ENCODE results near the gene CEP126. TPM values are rescaled to one million over a fixed set of nuclear protein-coding genes. Genes with fewer than 3 reads are reported as not detected.

The CEP126 gene
- total RNA-seq, 4 donors from 2014 or later, result 4.3 to 11.7 (median 9.6) TPM

GRCh38 chr11:101889767-101890166, 25.0 kb upstream of the CEP126 start:
- Histone ChIP-seq H3K9me3 (no peaks in the 10 kb centered on the region), H3K36me3 (no peaks in the 10 kb centered on the region), H3K4me1 (no peaks in the 10 kb centered on the region), H3K4me3 (no peak overlapping the region), H3K27ac (no peak overlapping the region), H3K27me3 (no peaks in the 10 kb centered on the region)
- no peak for ATAC-seq
- no peak for TF ChIP-seq POLR2A (IDR thresholded peaks at IDR 0.05)
- TF ChIP-seq POLR2AphosphoS5 (IDR thresholded peaks at IDR 0.05), result no peak
- no peak for TF ChIP-seq EP300 (IDR thresholded peaks at IDR 0.05)
- TF ChIP-seq CTCF (IDR thresholded peaks at IDR 0.05), result no peak
- WGBS, 2 donors (ENCODE audit: low coverage in 1 of 2), result 72 to 91% methylated on average over 4 of the region's 4 CpGs

- H3K4me1 ChIP-seq, result no peaks in the 10 kb centered on the region
- H3K4me3 ChIP-seq, result no peak overlapping the region
- no peaks in the 10 kb centered on the region for H3K36me3 ChIP-seq
- no peak for ATAC-seq
- H3K9me3 ChIP-seq, result no peaks in the 10 kb centered on the region
- WGBS, 2 donors (ENCODE audit: low coverage in 1 of 2), result 25 to 55% methylated on average over 1 of the region's 1 CpG
- TF ChIP-seq POLR2A (IDR thresholded peaks at IDR 0.05) (no peak), EP300 (IDR thresholded peaks at IDR 0.05) (no peak), POLR2AphosphoS5 (IDR thresholded peaks at IDR 0.05) (no peak), CTCF (IDR thresholded peaks at IDR 0.05) (no peak)
- H3K27ac ChIP-seq, result no peak overlapping the region
- H3K27me3 ChIP-seq, result no peaks in the 10 kb centered on the region
Measured at GRCh38 chr11:101894505-101894904, 20.3 kb upstream of the CEP126 start.

- no peaks in the 10 kb centered on the region for H3K9me3 ChIP-seq
- 75 to 92% methylated on average over 1 of the region's 1 CpG for WGBS, 2 donors (ENCODE audit: low coverage in 1 of 2)
Measured at GRCh38 chr11:101907815-101908214, 7.0 kb upstream of the CEP126 start.

GRCh38 chr11:101909087-101909486, 5.7 kb upstream of the CEP126 start:
- no peaks in the 10 kb centered on the region for H3K27me3 ChIP-seq
- H3K9me3 ChIP-seq, result no peaks in the 10 kb centered on the region
- 77 to 100% methylated on average over 2 of the region's 2 CpGs for WGBS, 2 donors (ENCODE audit: low coverage in 1 of 2)
- no peak for TF ChIP-seq POLR2A (IDR thresholded peaks at IDR 0.05)
- no peak for TF ChIP-seq CTCF (IDR thresholded peaks at IDR 0.05)
- TF ChIP-seq EP300 (IDR thresholded peaks at IDR 0.05), result no peak
- ATAC-seq, result no peak
- H3K27ac ChIP-seq, result peak overlapping the region in 1 of 4 donors; percentile 56
- no peak overlapping the region for H3K4me3 ChIP-seq
- H3K4me1 ChIP-seq, result peaks cover 2 to 10% (median 5%) of the 10 kb centered on the region in 3 donors
- no peaks in the 10 kb centered on the region for H3K36me3 ChIP-seq

More at GRCh38 chr11:101907815-101908214, 7.0 kb upstream of the CEP126 start:
- Histone ChIP-seq H3K27me3 (no peaks in the 10 kb centered on the region), H3K36me3 (no peaks in the 10 kb centered on the region), H3K4me1 (no peaks in the 10 kb centered on the region), H3K4me3 (no peak overlapping the region), H3K27ac (no peak overlapping the region)
- no peak for ATAC-seq
- TF ChIP-seq POLR2AphosphoS5 (IDR thresholded peaks at IDR 0.05), result no peak
- no peak for TF ChIP-seq CTCF (IDR thresholded peaks at IDR 0.05)
- no peak for TF ChIP-seq EP300 (IDR thresholded peaks at IDR 0.05)
- no peak for TF ChIP-seq POLR2A (IDR thresholded peaks at IDR 0.05)

- no peaks in the 10 kb centered on the region for H3K9me3 ChIP-seq
- H3K27me3 ChIP-seq, result no peaks in the 10 kb centered on the region
- WGBS, 2 donors (ENCODE audit: low coverage in 1 of 2), result 59 to 81% methylated on average over 3 of the region's 3 CpGs
- H3K4me1 ChIP-seq, result peaks cover 5 to 37% (median 7%) of the 10 kb centered on the region in 3 donors
- H3K27ac ChIP-seq, result peak overlapping the region; percentile 77 to 94 (median 88)
- H3K36me3 ChIP-seq, result no peaks in the 10 kb centered on the region
- no peak for ATAC-seq
- no peak overlapping the region for H3K4me3 ChIP-seq
- no peak for TF ChIP-seq POLR2A (IDR thresholded peaks at IDR 0.05)
- TF ChIP-seq EP300 (IDR thresholded peaks at IDR 0.05), result no peak
- TF ChIP-seq POLR2AphosphoS5 (IDR thresholded peaks at IDR 0.05), result no peak
- TF ChIP-seq CTCF (IDR thresholded peaks at IDR 0.05), result no peak
Measured at GRCh38 chr11:101912823-101913284, 2.0 kb upstream of the CEP126 start.
